OCI-LY1 (cell line): Measurements from ENCODE around the gene CHCHD10.

Source experiments
- H2AFZ ChIP-seq: fragments of 200-600 bp; sonication (generic), shearing (Covaris generic); 2 replicates; pipeline ENCODE4 v1.6.0; 2014; ENCODE audit warnings: antibody characterized with exemption, mild to moderate bottlenecking, low read length
- H3F3A ChIP-seq: fragments of 200-600 bp; sonication (generic), shearing (Covaris generic); 2 replicates; pipeline ENCODE4 v1.6.0; 2014; ENCODE audit warnings: mild to moderate bottlenecking, antibody characterized with exemption, low read length, moderate library complexity; ENCODE audit not compliant: insufficient read depth
- H3K27ac ChIP-seq: fragments of 200-600 bp; sonication (generic); 2 replicates; pipeline ENCODE4 v1.5.1; 2014; ENCODE audit warnings: low read length, mixed run types, mild to moderate bottlenecking, low read depth; ENCODE audit not compliant: poor library complexity, severe bottlenecking
- H3K27me3 ChIP-seq: fragments of 200-600 bp; sonication (generic); 2 replicates; pipeline ENCODE4 v1.6.0; 2014; ENCODE audit warnings: antibody characterized with exemption, mild to moderate bottlenecking, low read length, moderate library complexity; ENCODE audit not compliant: insufficient read depth
- H3K36me3 ChIP-seq: fragments of 200-600 bp; sonication (generic); 2 replicates; pipeline ENCODE4 v1.6.1; 2014; ENCODE audit warnings: mild to moderate bottlenecking, antibody characterized with exemption, low read length, moderate library complexity, mixed read lengths; ENCODE audit not compliant: insufficient read depth
- H3K4me1 ChIP-seq: fragments of 200-600 bp; sonication (generic); 2 replicates; pipeline ENCODE4 v1.5.1; 2014; ENCODE audit warnings: mild to moderate bottlenecking, low read length, moderate library complexity; ENCODE audit not compliant: insufficient read depth, severe bottlenecking
- H3K4me2 ChIP-seq: fragments of 200-600 bp; sonication (generic), shearing (Covaris generic); 2 replicates; pipeline ENCODE4 v1.6.1; 2014; ENCODE audit warnings: low read length
- H3K4me3 ChIP-seq: fragments of 200-600 bp; sonication (generic); 2 replicates; pipeline ENCODE4 v1.5.1; 2014; ENCODE audit warnings: low read length, low read depth, mild to moderate bottlenecking, mixed read lengths; ENCODE audit not compliant: poor library complexity, severe bottlenecking
- H3K79me2 ChIP-seq: fragments of 200-600 bp; shearing (Covaris generic); 2 replicates; pipeline ENCODE4 v1.6.1; 2016; ENCODE audit warnings: mixed run types, low read length, mixed read lengths; ENCODE audit not compliant: insufficient read depth
- H3K9ac ChIP-seq: fragments of 200-600 bp; sonication (generic), shearing (Covaris generic); 2 replicates; pipeline ENCODE4 v1.6.1; 2014; ENCODE audit warnings: mild to moderate bottlenecking, low read length, mixed read lengths
- H3K9me2 ChIP-seq: fragments of 200-600 bp; sonication (generic), shearing (Covaris generic); 2 replicates; pipeline ENCODE4 v1.6.1; 2014; ENCODE audit warnings: low read depth, mild to moderate bottlenecking, low read length, mixed read lengths
- H3K9me3 ChIP-seq: fragments of 200-600 bp; shearing (Covaris generic); 2 replicates; pipeline ENCODE4 v1.6.1; 2014; ENCODE audit warnings: low read length, mixed read lengths
- H4K20me1 ChIP-seq: fragments of 200-600 bp; sonication (generic), shearing (Covaris generic); 2 replicates; pipeline ENCODE4 v1.6.0; 2016; ENCODE audit warnings: mild to moderate bottlenecking, low read length; ENCODE audit not compliant: insufficient read depth
- CTCF ChIP-seq: fragments of 200-600 bp; sonication (generic), shearing (Covaris generic); IDR thresholded peaks from 2 replicates; pipeline ENCODE4 v1.5.1; 2017; ENCODE audit warnings: mild to moderate bottlenecking, antibody characterized with exemption, low read length, moderate library complexity, mixed read lengths
- EZH2 ChIP-seq: fragments of 200-600 bp; sonication (generic), shearing (Covaris generic); IDR thresholded peaks from 2 replicates; pipeline ENCODE4 v1.8.0; 2017; ENCODE audit warnings: borderline replicate concordance, mixed run types, mild to moderate bottlenecking, antibody characterized with exemption, low read length, moderate library complexity, mixed read lengths

CHCHD10 gene

GRCh38 chr22:23750714-23751440 is 16.9 kb downstream of the CHCHD10 start, which contains the start of gene ZNF70:
ZNF70 (minus strand) TSS chr22:23751112; CDS start chr22:23745140, 5,972 bp downstream.
- Histone ChIP-seq H3K4me1 (peaks cover 57% of the 10 kb centered on the region), H3K4me2 (peak within 1 kb of the TSS; percentile 98), H3F3A (peaks cover 4% of the 10 kb centered on the region; the same call in 1 of the 2 replicates), H3K9ac (peak within 1 kb of the TSS; percentile 97), H2AFZ (no peak within 1 kb of the TSS), H3K9me3 (no peaks in the 10 kb centered on the region), H3K9me2 (no peaks in the 10 kb centered on the region), H3K79me2 (no peaks in the 10 kb centered on the region), H4K20me1 (no peaks in the 10 kb centered on the region), H3K36me3 (no peaks in the 10 kb centered on the region), H3K27ac (peak within 1 kb of the TSS; percentile 94), H3K27me3 (no peaks in the 10 kb centered on the region), H3K4me3 (peak within 1 kb of the TSS; percentile 94)
- TF ChIP-seq EZH2 (no peak), CTCF (peak; percentile 27; the same call in 1 of the 2 replicates)

DNA sequence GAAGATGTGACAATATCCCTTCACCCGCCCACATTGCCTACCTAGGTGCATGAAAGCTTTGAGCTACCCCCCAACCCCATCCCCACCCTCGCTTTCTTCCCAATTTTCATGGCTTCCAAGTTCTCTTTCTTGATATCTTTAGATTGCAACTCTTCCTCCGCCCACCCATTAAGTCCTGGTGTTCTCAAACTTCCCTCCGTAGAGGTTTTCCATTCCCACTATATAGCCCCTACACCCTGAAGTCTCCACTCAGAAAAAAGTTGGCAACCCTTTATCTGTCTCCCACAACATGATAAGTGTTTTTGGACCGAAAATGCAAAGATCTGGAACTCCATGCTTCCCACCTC is 17.4 kb downstream of the CHCHD10 start:
- Histone ChIP-seq H3K9ac (peak overlapping the region; percentile 67), H3K27me3 (no peaks in the 10 kb centered on the region), H3K9me2 (no peaks in the 10 kb centered on the region), H3K4me1 (peaks cover 51% of the 10 kb centered on the region), H3K4me3 (peak overlapping the region; percentile 94), H3K79me2 (no peaks in the 10 kb centered on the region), H2AFZ (no peak overlapping the region), H3K4me2 (peak overlapping the region; percentile 98), H3K36me3 (0 out of 2 replicates have a peak, but pooled peaks cover under 1% of the 10 kb centered on the region), H3K27ac (peak overlapping the region; percentile 1), H3F3A (no peaks in the 10 kb centered on the region), H4K20me1 (no peaks in the 10 kb centered on the region), H3K9me3 (no peaks in the 10 kb centered on the region)
- TF ChIP-seq CTCF = no peak
- no peak for TF ChIP-seq EZH2

GRCh38 chr22:23749841-23750301 is 17.9 kb downstream of the CHCHD10 start:
- Histone ChIP-seq H3K9ac (peak overlapping the region; percentile 67; the same call in 1 of the 2 replicates), H3K27ac (no peak overlapping the region), H3K9me3 (no peaks in the 10 kb centered on the region), H3K4me1 (peaks cover 46% of the 10 kb centered on the region), H3K9me2 (no peaks in the 10 kb centered on the region), H2AFZ (no peak overlapping the region), H4K20me1 (no peaks in the 10 kb centered on the region), H3K27me3 (no peaks in the 10 kb centered on the region), H3K79me2 (no peaks in the 10 kb centered on the region), H3K36me3 (peaks cover 5% of the 10 kb centered on the region), H3K4me2 (peak overlapping the region; percentile 98), H3K4me3 (peak overlapping the region; percentile 94), H3F3A (no peaks in the 10 kb centered on the region)
- TF ChIP-seq CTCF (no peak), EZH2 (no peak)
